Activated CD4-positive, alpha-beta T cell treated with anti-CD3 and anti-CD28 coated beads, Interleukin-2, amount 10 ng/mL, durations not matched to agents 24 days and 14 days (primary cell): ENCODE data around the gene CHD1. TPM values are rescaled to one million over a fixed set of nuclear protein-coding genes. Genes with fewer than 3 reads are reported as not detected.
"Not testable (repeated sequence)": the region's sequence is repeated elsewhere in the genome, so short reads cannot be mapped to it uniquely, and the experiment has no call there.

ENCODE experiments used
- DNase-seq: peaks from one replicate; pipeline ENCODE4 v3.0.0; 2022
- H3K27ac Mint-ChIP-seq: one replicate; pipeline ENCODE4 v1.8.0; 2022; ENCODE audit warnings: mild to moderate bottlenecking, mixed read lengths
- H3K27me3 Mint-ChIP-seq: one replicate; pipeline ENCODE4 v1.8.0; 2022; ENCODE audit warnings: mixed read lengths
- H3K36me3 Mint-ChIP-seq: one replicate; pipeline ENCODE4 v1.8.0; 2022; ENCODE audit warnings: low read depth, mild to moderate bottlenecking, mixed read lengths
- H3K4me1 Mint-ChIP-seq: one replicate; pipeline ENCODE4 v1.8.0; 2021; ENCODE audit warnings: mixed read lengths
- H3K4me3 Mint-ChIP-seq: one replicate; pipeline ENCODE4 v1.8.0; 2022; ENCODE audit warnings: mild to moderate bottlenecking, moderate library complexity, mixed read lengths
- H3K9me3 Mint-ChIP-seq: one replicate; pipeline ENCODE4 v1.8.0; 2021; ENCODE audit warnings: mixed read lengths
- intact Hi-C: fragments of 100-400 bp; cut with micrococcal nuclease; formaldehyde crosslinking; loops from one replicate; pipeline ENCODE4 v1.15.1; 2023
- total RNA-seq: library from RNA; stranded (reverse); gene quantifications from 2 replicates; pipeline ENCODE4 v1.2.3, GENCODE V29; 2022

CHD1 gene
- total RNA-seq, 1 donor from 2014 or later: 74.2 TPM

GRCh38 chr5:98955471-98955870 is 26.7 kb upstream of the CHD1 start:
- H3K27ac Mint-ChIP-seq, H3K4me1 Mint-ChIP-seq, H3K36me3 Mint-ChIP-seq, DNase-seq, H3K27me3 Mint-ChIP-seq, H3K4me3 Mint-ChIP-seq, intact Hi-C loops, H3K9me3 Mint-ChIP-seq: not testable (repeated sequence)

GRCh38 chr5:98954392-98955028 is 25.7 kb upstream of the CHD1 start:
- Mint-ChIP-seq H3K4me3 (no peak overlapping the region), H3K36me3 (no peaks in the 10 kb centered on the region), H3K4me1 (no peaks in the 10 kb centered on the region), H3K27me3 (no peaks in the 10 kb centered on the region), H3K27ac (no peak overlapping the region), H3K9me3 (no peaks in the 10 kb centered on the region)
- intact Hi-C loops: no loop called here
- DNase-seq: no peak

- H3K4me1 Mint-ChIP-seq: no peaks in the 10 kb centered on the region
- intact Hi-C loops: no loop called here
Measured at GRCh38 chr5:98942847-98943246, 14.0 kb upstream of the CHD1 start.

GRCh38 chr5:98941131-98941883 is 12.5 kb upstream of the CHD1 start:
- no peak for DNase-seq
- no peaks in the 10 kb centered on the region for H3K27me3 Mint-ChIP-seq
- H3K4me3 Mint-ChIP-seq: no peak overlapping the region
- no peaks in the 10 kb centered on the region for H3K4me1 Mint-ChIP-seq
- H3K27ac Mint-ChIP-seq: no peak overlapping the region
- intact Hi-C loops: no loop called here
- H3K9me3 Mint-ChIP-seq: no peaks in the 10 kb centered on the region
- H3K36me3 Mint-ChIP-seq: no peaks in the 10 kb centered on the region

More at GRCh38 chr5:98942847-98943246, 14.0 kb upstream of the CHD1 start:
- Mint-ChIP-seq H3K27me3 (no peaks in the 10 kb centered on the region), H3K4me3 (no peak overlapping the region), H3K36me3 (no peaks in the 10 kb centered on the region), H3K27ac (no peak overlapping the region), H3K9me3 (no peaks in the 10 kb centered on the region)
- DNase-seq: no peak

- no peaks in the 10 kb centered on the region for H3K27me3 Mint-ChIP-seq
- H3K36me3 Mint-ChIP-seq: no peaks in the 10 kb centered on the region
- no peak overlapping the region for H3K4me3 Mint-ChIP-seq
- no peak for DNase-seq
- no peaks in the 10 kb centered on the region for H3K4me1 Mint-ChIP-seq
- H3K27ac Mint-ChIP-seq: no peak overlapping the region
- H3K9me3 Mint-ChIP-seq: no peaks in the 10 kb centered on the region
- intact Hi-C loops: no loop called here
Measured at GRCh38 chr5:98940581-98940980, 11.8 kb upstream of the CHD1 start.

- H3K4me1 Mint-ChIP-seq: peaks cover 8% of the 10 kb centered on the region
- no peaks in the 10 kb centered on the region for H3K27me3 Mint-ChIP-seq
- H3K27ac Mint-ChIP-seq: no peak overlapping the region
- H3K4me3 Mint-ChIP-seq: no peak overlapping the region
- H3K36me3 Mint-ChIP-seq: peaks cover 5% of the 10 kb centered on the region
- H3K9me3 Mint-ChIP-seq: no peaks in the 10 kb centered on the region
- no peak for DNase-seq
- intact Hi-C loops: no loop called here
Measured at GRCh38 chr5:98938464-98938863, 9.7 kb upstream of the CHD1 start.

- Mint-ChIP-seq H3K27me3 (no peaks in the 10 kb centered on the region), H3K4me1 (peaks cover 17% of the 10 kb centered on the region), H3K36me3 (peaks cover 8% of the 10 kb centered on the region), H3K27ac (no peak overlapping the region), H3K4me3 (no peak overlapping the region), H3K9me3 (no peaks in the 10 kb centered on the region)
- intact Hi-C loops: no loop called here
- DNase-seq: no peak
Measured at GRCh38 chr5:98936948-98937715, 8.3 kb upstream of the CHD1 start.

GRCh38 chr5:98935206-98935605 is 6.4 kb upstream of the CHD1 start:
- H3K9me3 Mint-ChIP-seq: no peaks in the 10 kb centered on the region
- no peak overlapping the region for H3K27ac Mint-ChIP-seq
- H3K4me1 Mint-ChIP-seq: peaks cover 24% of the 10 kb centered on the region
- H3K27me3 Mint-ChIP-seq: no peaks in the 10 kb centered on the region
- H3K36me3 Mint-ChIP-seq: peaks cover 13% of the 10 kb centered on the region
- H3K4me3 Mint-ChIP-seq: no peak overlapping the region
- intact Hi-C loops: no loop called here
- DNase-seq: no peak

GRCh38 chr5:98934546-98934945 is 5.7 kb upstream of the CHD1 start:
- Mint-ChIP-seq H3K4me1 (peaks cover 28% of the 10 kb centered on the region), H3K27ac (no peak overlapping the region), H3K27me3 (peaks cover under 1% of the 10 kb centered on the region), H3K9me3 (no peaks in the 10 kb centered on the region), H3K4me3 (no peak overlapping the region), H3K36me3 (peaks cover 14% of the 10 kb centered on the region)
- DNase-seq: no peak
- intact Hi-C loops: no loop called here

GRCh38 chr5:98933445-98934072 is 4.8 kb upstream of the CHD1 start:
- Mint-ChIP-seq H3K9me3 (no peaks in the 10 kb centered on the region), H3K27ac (peak overlapping the region; percentile 91), H3K27me3 (peaks cover 5% of the 10 kb centered on the region), H3K4me3 (peak overlapping the region; percentile 55), H3K36me3 (peaks cover 19% of the 10 kb centered on the region), H3K4me1 (peaks cover 28% of the 10 kb centered on the region)
- DNase-seq: peak; percentile 80
- intact Hi-C loops: no loop called here

- no peak overlapping the region for H3K27ac Mint-ChIP-seq
- peak overlapping the region; percentile 47 for H3K4me3 Mint-ChIP-seq
- H3K27me3 Mint-ChIP-seq: peaks cover 5% of the 10 kb centered on the region
- H3K36me3 Mint-ChIP-seq: peaks cover 21% of the 10 kb centered on the region
- H3K9me3 Mint-ChIP-seq: no peaks in the 10 kb centered on the region
- H3K4me1 Mint-ChIP-seq: peaks cover 35% of the 10 kb centered on the region
- intact Hi-C loops: no loop called here
- no peak for DNase-seq
Measured at GRCh38 chr5:98930972-98931762, 2.4 kb upstream of the CHD1 start.

- H3K27me3 Mint-ChIP-seq: peaks cover 5% of the 10 kb centered on the region
- no peak for DNase-seq
- no peaks in the 10 kb centered on the region for H3K9me3 Mint-ChIP-seq
- H3K36me3 Mint-ChIP-seq: peaks cover 28% of the 10 kb centered on the region
- H3K4me3 Mint-ChIP-seq: peak overlapping the region; percentile 95
- peaks cover 40% of the 10 kb centered on the region for H3K4me1 Mint-ChIP-seq
- intact Hi-C loops: loop anchor here (1.0 to 5.0 kb wide), 6 partner anchors 75 to 1972 kb away; partner anchors contain the start of genes RIOK2 and ST8SIA4
- peak overlapping the region; percentile 99 for H3K27ac Mint-ChIP-seq
Measured at GRCh38 chr5:98929710-98930298, 997 bp upstream of the CHD1 start.
